Prostate gland (tissue), 2 donors: ENCODE data around the gene TREML4. TPM values are rescaled to one million over a fixed set of nuclear protein-coding genes. Genes with fewer than 3 reads are reported as not detected.

Source experiments
- DNase-seq: peaks from one replicate; pipeline ENCODE4 v3.0.0-alpha.2; 2019; ENCODE audit warnings: low spot score
- H3K27ac ChIP-seq, 2 donors: fragments of 200-600 bp; sonication (generic); 2 replicates each; pipeline ENCODE4 v1.5.1; 2017 to 2019
- H3K27me3 ChIP-seq: fragments of 200-600 bp; sonication (generic); replicated peaks from 2 replicates; pipeline ENCODE4 v1.5.1; 2019; ENCODE audit not compliant: insufficient read depth
- H3K36me3 ChIP-seq, 2 donors: fragments of 200-600 bp; sonication (generic); 1 replicate in 1 of 2; 2 replicates in 1 of 2; pipeline versions ENCODE4 v1.5.1 to v1.8.1; 2017 to 2019
- H3K4me1 ChIP-seq: fragments of 200-600 bp; sonication (generic); replicated peaks from 2 replicates; pipeline ENCODE4 v1.5.1; 2019
- H3K4me3 ChIP-seq, 2 donors: fragments of 200-600 bp; sonication (generic); 2 replicates each; pipeline ENCODE4 v1.5.1; 2017 to 2019
- H3K9me3 ChIP-seq: fragments of 200-600 bp; sonication (generic); 2 replicates; pipeline ENCODE4 v1.5.1; 2017
- CTCF ChIP-seq, 4 experiments: fragments of 200-600 bp in 2 of 4; fragments of 450-650 bp in 2 of 4; sonication (generic) in 2 of 4; IDR thresholded peaks; 1 replicate in 3 of 4; 2 replicates in 1 of 4; pipeline ENCODE4 v1.5.1; 2016 to 2019; ENCODE audit warnings: antibody characterized with exemption in 4 of 4, mild to moderate bottlenecking in 2 of 4, moderate library complexity in 2 of 4
- POLR2A ChIP-seq: fragments of 450-650 bp; IDR thresholded peaks from one replicate; pipeline ENCODE4 v1.6.1; 2016; ENCODE audit warnings: antibody characterized with exemption, mild to moderate bottlenecking
- POLR2AphosphoS5 ChIP-seq: sonication (generic); formaldehyde crosslinking; IDR thresholded peaks from one replicate; pipeline ENCODE4 v1.6.1; 2017; ENCODE audit warnings: antibody characterized with exemption
- WGBS: methylation state at CpG from one replicate; pipeline ENCODE4 v1.1.5; 2018; 5-methylcytosine and 5-hydroxymethylcytosine counted together
- intact Hi-C: fragments of 100-400 bp; cut with DNase I; formaldehyde crosslinking; loops from one replicate; pipeline ENCODE4 v1.14.2; 2022
- total RNA-seq, 2 donors: library from RNA; depleted of rRNA; stranded (reverse); fragments of >200 nt; gene quantifications; one replicate each; pipeline ENCODE4 v1.1.0, GENCODE V29; 2016

TREML4 gene
- total RNA-seq, 2 donors from 2014 or later = not detected

GRCh38 chr6:41272591-41273240, 44.6 kb downstream of the TREML4 start:
- Histone ChIP-seq H3K36me3 (no peaks in the 10 kb centered on the region), H3K27ac (no peak overlapping the region), H3K4me3 (no peak overlapping the region), H3K27me3 (no peaks in the 10 kb centered on the region), H3K9me3 (no peaks in the 10 kb centered on the region), H3K4me1 (no peaks in the 10 kb centered on the region)
- intact Hi-C loops = no loop called here
- DNase-seq = no peak
- TF ChIP-seq POLR2AphosphoS5 (no peak), POLR2A (no peak), CTCF (IDR thresholded peaks at IDR 0.05) (no peak)
- WGBS = 100% methylated on average over 5 of the region's 5 CpGs

- H3K36me3 ChIP-seq = no peaks in the 10 kb centered on the region
- TF ChIP-seq CTCF (IDR thresholded peaks at IDR 0.05) (no peak), POLR2A (no peak), POLR2AphosphoS5 (no peak)
- no peak overlapping the region for H3K27ac ChIP-seq
- intact Hi-C loops = no loop called here
- H3K4me3 ChIP-seq = no peak overlapping the region
- WGBS = 76% methylated on average over 5 of the region's 5 CpGs
- H3K9me3 ChIP-seq = no peaks in the 10 kb centered on the region
- no peak for DNase-seq
- no peaks in the 10 kb centered on the region for H3K27me3 ChIP-seq
- no peaks in the 10 kb centered on the region for H3K4me1 ChIP-seq
Measured at GRCh38 chr6:41273714-41274113, 45.6 kb downstream of the TREML4 start.

GRCh38 chr6:41274256-41274655, 46.1 kb downstream of the TREML4 start:
- no peak overlapping the region for H3K4me3 ChIP-seq
- intact Hi-C loops = no loop called here
- H3K4me1 ChIP-seq = no peaks in the 10 kb centered on the region
- no peaks in the 10 kb centered on the region for H3K9me3 ChIP-seq
- no peak for DNase-seq
- H3K27me3 ChIP-seq = no peaks in the 10 kb centered on the region
- H3K27ac ChIP-seq = no peak overlapping the region
- WGBS = 100% methylated on average over 2 of the region's 2 CpGs
- TF ChIP-seq POLR2A = no peak
- TF ChIP-seq CTCF (IDR thresholded peaks at IDR 0.05) = no peak
- TF ChIP-seq POLR2AphosphoS5 = no peak
- no peaks in the 10 kb centered on the region for H3K36me3 ChIP-seq

- Histone ChIP-seq H3K36me3 (no peaks in the 10 kb centered on the region), H3K27me3 (no peaks in the 10 kb centered on the region), H3K4me3 (no peak overlapping the region), H3K27ac (no peak overlapping the region), H3K9me3 (no peaks in the 10 kb centered on the region), H3K4me1 (no peaks in the 10 kb centered on the region)
- DNase-seq = no peak
- 89% methylated on average over 4 of the region's 4 CpGs for whole genome bisulfite sequencing
- intact Hi-C loops = no loop called here
- TF ChIP-seq CTCF (IDR thresholded peaks at IDR 0.05) = no peak
- no peak for TF ChIP-seq POLR2AphosphoS5
- TF ChIP-seq POLR2A = no peak
Measured at GRCh38 chr6:41275489-41275888, 47.3 kb downstream of the TREML4 start.

GRCh38 chr6:41277605-41278004, 49.5 kb downstream of the TREML4 start:
- H3K4me3 ChIP-seq = no peak overlapping the region
- no peaks in the 10 kb centered on the region for H3K9me3 ChIP-seq
- no peak overlapping the region for H3K27ac ChIP-seq
- intact Hi-C loops = no loop called here
- DNase-seq = no peak
- no peaks in the 10 kb centered on the region for H3K27me3 ChIP-seq
- H3K4me1 ChIP-seq = no peaks in the 10 kb centered on the region
- 84% methylated on average over 2 of the region's 2 CpGs for WGBS
- H3K36me3 ChIP-seq = no peaks in the 10 kb centered on the region
- TF ChIP-seq POLR2A (no peak), CTCF (IDR thresholded peaks at IDR 0.05) (no peak), POLR2AphosphoS5 (no peak)
